Keratinocyte (primary cell): ENCODE data around the gene OR1J1. TPM values are rescaled to one million over a fixed set of nuclear protein-coding genes. Genes with fewer than 3 reads are reported as not detected.

ENCODE experiments used
- DNase-seq: peaks from one replicate; pipeline ENCODE4 v3.0.0-alpha.2; 2011; ENCODE audit warnings: low read depth, missing footprints, low spot score
- FAIRE-seq: peaks from 2 replicates; lab custom pipeline; 2011; peaks lifted over from hg19 to GRCh38; lab: Jason Lieb, UNC
- H2AFZ ChIP-seq: 2 replicates; pipeline ENCODE4 v1.6.0; 2012; ENCODE audit warnings: low read length, control low read depth, inconsistent platforms; ENCODE audit not compliant: control insufficient read depth
- H3K27ac ChIP-seq: 2 replicates; pipeline ENCODE4 v1.5.1; 2011; ENCODE audit warnings: low read length; ENCODE audit not compliant: control insufficient read depth, insufficient read depth
- H3K27me3 ChIP-seq: 3 replicates; pipeline ENCODE4 v1.6.0; 2011; ENCODE audit warnings: low read length; ENCODE audit not compliant: control insufficient read depth, insufficient read depth; ENCODE audit errors: extremely low read depth
- H3K36me3 ChIP-seq, 2 experiments: 2 replicates in 1 of 2; 3 replicates in 1 of 2; pipeline ENCODE4 v1.5.1; 2011; ENCODE audit warnings: low read length in 2 of 2, mild to moderate bottlenecking in 1 of 2; ENCODE audit not compliant: control insufficient read depth in 2 of 2, insufficient read depth in 2 of 2; ENCODE audit errors: extremely low read depth in 1 of 2
- H3K4me1 ChIP-seq: 3 replicates; pipeline ENCODE4 v1.5.1; 2011; ENCODE audit warnings: low read length; ENCODE audit not compliant: control insufficient read depth, insufficient read depth; ENCODE audit errors: extremely low read depth
- H3K4me2 ChIP-seq: 3 replicates; pipeline ENCODE4 v1.6.0; 2011; ENCODE audit warnings: low read depth, low read length; ENCODE audit not compliant: control insufficient read depth, insufficient read depth; ENCODE audit errors: extremely low read depth
- H3K4me3 ChIP-seq, 3 experiments: fragments of 200-600 bp in 1 of 3; sonication (generic) in 1 of 3; 2 replicates in 2 of 3; 3 replicates in 1 of 3; pipeline ENCODE4 v1.5.1; 2011 to 2016; ENCODE audit warnings: low read length in 3 of 3, mild to moderate bottlenecking in 3 of 3, control low read depth in 2 of 3, inconsistent platforms in 1 of 3, low read depth in 1 of 3, mixed read lengths in 1 of 3, mixed run types in 1 of 3, moderate library complexity in 1 of 3; ENCODE audit not compliant: control insufficient read depth in 2 of 3, insufficient read depth in 2 of 3; ENCODE audit errors: extremely low read depth in 1 of 3
- H3K79me2 ChIP-seq: 2 replicates; pipeline ENCODE4 v1.6.0; 2012; ENCODE audit warnings: low read length; ENCODE audit not compliant: control insufficient read depth, insufficient read depth
- H3K9ac ChIP-seq: 3 replicates; pipeline ENCODE4 v1.6.0; 2011; ENCODE audit warnings: low read length; ENCODE audit not compliant: control insufficient read depth, insufficient read depth; ENCODE audit errors: extremely low read depth
- H3K9me1 ChIP-seq: 3 replicates; pipeline ENCODE4 v1.6.0; 2011; ENCODE audit warnings: low read length; ENCODE audit not compliant: control insufficient read depth, insufficient read depth; ENCODE audit errors: extremely low read depth
- H3K9me3 ChIP-seq: 2 replicates; pipeline ENCODE4 v1.5.1; 2012; ENCODE audit warnings: low read depth, low read length; ENCODE audit not compliant: control insufficient read depth
- H4K20me1 ChIP-seq: 3 replicates; pipeline ENCODE4 v1.6.0; 2011; ENCODE audit warnings: low read length; ENCODE audit not compliant: control insufficient read depth, insufficient read depth; ENCODE audit errors: extremely low read depth
- EZH2 ChIP-seq: IDR thresholded peaks from one replicate; pipeline ENCODE4 v1.6.1; 2012; ENCODE audit warnings: inconsistent platforms, mild to moderate bottlenecking, low read length, moderate library complexity
- dilution Hi-C: fragments of 300-500 bp; cut with MboI; formaldehyde crosslinking; loops from one replicate; pipeline ENCODE4 v1.7.0; 2020; ENCODE audit warnings: low sequenced_read_pairs; ENCODE audit not compliant: extremely low pct_ligation_motif_present
- polyA plus RNA-seq, 5 experiments: library from polyadenylated mRNA; depleted of rRNA in 3 of 5; stranded (reverse) in 3 of 5; stranded (forward) in 1 of 5; unstranded in 1 of 5; fragments of >200 nt; gene quantifications; 1 replicate in 1 of 5; 2 replicates in 3 of 5; 3 replicates in 1 of 5; pipeline versions ENCODE4 v1.2.1 to v1.2.3, GENCODE V29; 2011 to 2012; ENCODE audit warnings: missing spikeins in 2 of 5, low read depth in 1 of 5, low replicate concordance in 1 of 5
- TF ChIP-seq, protein P1 (sequence below), 3 experiments: IDR thresholded peaks in 1 of 3; conservative IDR thresholded peaks in 1 of 3; optimal IDR thresholded peaks in 1 of 3; 2 replicates in 2 of 3; 3 replicates in 1 of 3; pipeline versions ENCODE3 to v1.5.1; 2011; ENCODE audit warnings: low read length in 3 of 3, mild to moderate bottlenecking in 3 of 3, moderate library complexity in 2 of 3, control low read depth in 1 of 3, inconsistent platforms in 1 of 3; ENCODE audit not compliant: insufficient read depth in 2 of 3; ENCODE audit errors: extremely low read depth in 1 of 3

The OR1J1 gene
- polyA plus RNA-seq, 1 donor (not counting 4 experiments of a cell fraction or from before 2014, with no cell fraction given) = not detected

GRCh38 chr9:122475717-122476116, 2.0 kb downstream of the OR1J1 start:
- TF ChIP-seq EZH2 = no peak
- TF ChIP-seq, protein P1, sequence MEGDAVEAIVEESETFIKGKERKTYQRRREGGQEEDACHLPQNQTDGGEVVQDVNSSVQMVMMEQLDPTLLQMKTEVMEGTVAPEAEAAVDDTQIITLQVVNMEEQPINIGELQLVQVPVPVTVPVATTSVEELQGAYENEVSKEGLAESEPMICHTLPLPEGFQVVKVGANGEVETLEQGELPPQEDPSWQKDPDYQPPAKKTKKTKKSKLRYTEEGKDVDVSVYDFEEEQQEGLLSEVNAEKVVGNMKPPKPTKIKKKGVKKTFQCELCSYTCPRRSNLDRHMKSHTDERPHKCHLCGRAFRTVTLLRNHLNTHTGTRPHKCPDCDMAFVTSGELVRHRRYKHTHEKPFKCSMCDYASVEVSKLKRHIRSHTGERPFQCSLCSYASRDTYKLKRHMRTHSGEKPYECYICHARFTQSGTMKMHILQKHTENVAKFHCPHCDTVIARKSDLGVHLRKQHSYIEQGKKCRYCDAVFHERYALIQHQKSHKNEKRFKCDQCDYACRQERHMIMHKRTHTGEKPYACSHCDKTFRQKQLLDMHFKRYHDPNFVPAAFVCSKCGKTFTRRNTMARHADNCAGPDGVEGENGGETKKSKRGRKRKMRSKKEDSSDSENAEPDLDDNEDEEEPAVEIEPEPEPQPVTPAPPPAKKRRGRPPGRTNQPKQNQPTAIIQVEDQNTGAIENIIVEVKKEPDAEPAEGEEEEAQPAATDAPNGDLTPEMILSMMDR (optimal IDR thresholded peaks at IDR 0.05 in 1 of 3, IDR thresholded peaks at IDR 0.05 in 1 of 3, conservative IDR thresholded peaks at IDR 0.05 in 1 of 3; ENCODE audit: extremely low read depth in 1 of 3, insufficient read depth in 2 of 3, low read length in 3 of 3) = no peak
- no peak overlapping the region for H2AFZ ChIP-seq
- peaks cover 2% of the 10 kb centered on the region for H3K27me3 ChIP-seq
- H3K9ac ChIP-seq = no peak overlapping the region
- no peak overlapping the region for H3K4me3 ChIP-seq
- dilution Hi-C loops = no loop called here
- H3K36me3 ChIP-seq = no peaks in the 10 kb centered on the region
- H3K79me2 ChIP-seq = no peaks in the 10 kb centered on the region
- H3K27ac ChIP-seq = no peak overlapping the region
- no peak for DNase-seq
- no peaks in the 10 kb centered on the region for H4K20me1 ChIP-seq
- no peak overlapping the region for H3K4me2 ChIP-seq
- H3K9me3 ChIP-seq = no peaks in the 10 kb centered on the region
- no peaks in the 10 kb centered on the region for H3K9me1 ChIP-seq
- no peak for FAIRE-seq
- H3K4me1 ChIP-seq = no peaks in the 10 kb centered on the region

GRCh38 chr9:122474561-122474960, 3.2 kb downstream of the OR1J1 start:
- dilution Hi-C loops = loop anchor here (25.0 kb wide), 1 partner anchor 338 kb away; the partner anchor contains the start of gene OR1K1
- no peak overlapping the region for H3K9ac ChIP-seq
- DNase-seq = no peak
- H3K36me3 ChIP-seq = no peaks in the 10 kb centered on the region
- no peak overlapping the region for H2AFZ ChIP-seq
- H4K20me1 ChIP-seq = no peaks in the 10 kb centered on the region
- H3K4me3 ChIP-seq = no peak overlapping the region
- no peaks in the 10 kb centered on the region for H3K79me2 ChIP-seq
- H3K4me1 ChIP-seq = no peaks in the 10 kb centered on the region
- H3K27ac ChIP-seq = no peak overlapping the region
- FAIRE-seq = no peak
- no peaks in the 10 kb centered on the region for H3K9me1 ChIP-seq
- H3K9me3 ChIP-seq = no peaks in the 10 kb centered on the region
- H3K27me3 ChIP-seq = peaks cover 2% of the 10 kb centered on the region
- TF ChIP-seq EZH2 = no peak
- TF ChIP-seq, protein P1 (optimal IDR thresholded peaks at IDR 0.05 in 1 of 3, IDR thresholded peaks at IDR 0.05 in 1 of 3, conservative IDR thresholded peaks at IDR 0.05 in 1 of 3; ENCODE audit: extremely low read depth in 1 of 3, insufficient read depth in 2 of 3, low read length in 3 of 3) = no peak
- H3K4me2 ChIP-seq = no peak overlapping the region
